ENCODE results near the gene PBX2. TPM values are rescaled to one million over a fixed set of nuclear protein-coding genes. Genes with fewer than 3 reads are reported as not detected.

The PBX2 gene
- total RNA-seq, 4 donors from 2014 or later, result 43.6 to 95.9 (median 59.3) TPM

DNA sequence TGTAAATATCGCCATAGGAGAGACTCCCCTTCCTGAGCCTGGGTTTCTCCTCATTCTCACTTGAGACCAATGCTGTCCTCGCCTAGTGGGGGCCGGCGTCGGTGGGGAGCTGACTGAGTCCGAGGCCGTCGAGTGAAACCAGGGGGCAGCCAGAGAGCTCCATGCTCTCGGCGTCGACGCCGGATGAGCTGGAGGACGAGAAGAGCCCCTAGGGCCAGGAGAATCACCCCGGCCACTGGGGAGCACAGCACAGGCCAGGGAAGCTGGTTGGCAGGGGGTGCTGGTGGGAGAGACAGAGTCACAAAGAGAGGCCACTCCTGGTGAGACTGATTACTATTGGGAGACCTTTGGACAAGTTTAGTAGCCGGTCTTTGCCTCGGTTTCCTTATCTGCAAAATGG is 8.9 kb upstream of the PBX2 start:
- DNase-seq (ENCODE audit: extremely low spot score), result no peak
- TF ChIP-seq CTCF (IDR thresholded peaks at IDR 0.05) (no peak), EP300 (IDR thresholded peaks at IDR 0.05) (no peak), POLR2AphosphoS5 (IDR thresholded peaks at IDR 0.05) (no peak), POLR2A (IDR thresholded peaks at IDR 0.05; ENCODE audit: low read depth) (no peak)
- 86% methylated on average over 17 of the region's 17 CpGs for WGBS
- Histone ChIP-seq H3K4me3 (no peak overlapping the region), H3K36me3 (peaks cover 0 to 55% (median 2%) of the 10 kb centered on the region in 4 donors), H3K27ac (replicated peaks in 1 of 4) (no peak overlapping the region), H3K9me3 (no peaks in the 10 kb centered on the region), H3K27me3 (peaks cover 0 to 25% (median 0%) of the 10 kb centered on the region in 4 donors), H3K4me1 (peaks cover 20 to 27% (median 22%) of the 10 kb centered on the region in 4 donors)
- intact Hi-C loops (cut with DNase I), result loop anchor here (5.0 kb wide), 2 partner anchors 43 to 778 kb away; no protein-coding TSS in a partner anchor

GRCh38 chr6:32198345-32198696 is 8.3 kb upstream of the PBX2 start:
- TF ChIP-seq EP300 (IDR thresholded peaks at IDR 0.05) (no peak), POLR2AphosphoS5 (IDR thresholded peaks at IDR 0.05) (no peak), CTCF (IDR thresholded peaks at IDR 0.05) (no peak), POLR2A (IDR thresholded peaks at IDR 0.05; ENCODE audit: low read depth) (no peak)
- WGBS, result 79% methylated on average over 2 of the region's 3 CpGs
- DNase-seq (ENCODE audit: extremely low spot score), result no peak
- no peak overlapping the region for H3K27ac ChIP-seq (replicated peaks in 1 of 4)
- H3K4me3 ChIP-seq, result no peak overlapping the region
- intact Hi-C loops (cut with DNase I), result loop anchor here (5.0 kb wide), 2 partner anchors 44 to 779 kb away; no protein-coding TSS in a partner anchor
- H3K36me3 ChIP-seq, result peaks cover 0 to 50% (median 2%) of the 10 kb centered on the region in 4 donors
- no peaks in the 10 kb centered on the region for H3K9me3 ChIP-seq
- peaks cover 0 to 20% (median 0%) of the 10 kb centered on the region in 4 donors for H3K27me3 ChIP-seq
- peaks cover 21 to 28% (median 23%) of the 10 kb centered on the region in 4 donors for H3K4me1 ChIP-seq

DNA sequence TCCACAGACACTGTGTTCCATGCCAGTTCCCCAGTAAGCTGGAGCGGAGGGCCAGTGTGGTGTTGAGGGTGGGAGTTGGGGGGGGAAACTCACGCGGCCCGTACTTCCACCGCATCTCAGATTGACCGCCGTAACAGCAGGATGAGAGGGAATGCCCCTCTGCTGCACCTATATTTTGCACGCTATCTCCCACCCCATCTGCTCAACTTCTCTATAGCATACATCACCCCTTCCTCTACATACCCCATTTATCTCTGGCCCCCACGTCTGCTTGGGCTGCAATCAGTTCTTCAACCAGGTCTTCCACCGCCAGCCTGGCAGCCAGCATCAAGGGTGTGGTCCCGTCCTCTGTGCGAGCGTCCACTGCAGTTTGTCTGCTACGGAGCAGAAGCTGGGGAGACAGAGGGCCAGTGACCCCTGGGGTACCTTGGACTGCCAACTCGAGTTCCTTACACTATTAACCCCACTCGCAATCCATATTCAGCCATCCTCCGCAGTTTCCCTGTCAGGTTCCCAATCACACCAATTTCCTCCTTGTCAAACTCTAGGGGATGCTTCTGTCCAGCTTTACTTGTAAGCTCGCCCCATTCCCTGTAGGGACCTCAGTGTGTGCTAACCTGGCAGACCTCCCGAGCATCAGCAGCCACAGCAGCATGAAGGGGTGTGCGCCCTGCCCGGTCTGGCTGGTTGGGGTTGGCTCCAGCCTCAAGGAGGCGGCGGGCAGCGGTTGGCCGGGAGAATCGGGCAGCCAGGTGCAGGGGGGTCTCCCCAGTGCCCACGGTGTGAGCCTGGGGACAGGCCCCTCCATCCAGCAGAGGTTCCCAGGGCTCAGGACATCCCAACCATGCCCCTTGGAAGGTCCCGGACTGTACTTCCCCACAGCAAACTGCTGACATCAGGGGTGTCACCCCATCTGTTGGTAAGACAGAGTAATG is 6.9 kb upstream of the PBX2 start:
- Histone ChIP-seq H3K9me3 (no peaks in the 10 kb centered on the region), H3K36me3 (peaks cover 0 to 36% (median 0%) of the 10 kb centered on the region in 4 donors), H3K27me3 (peaks cover 0 to 15% (median 0%) of the 10 kb centered on the region in 4 donors), H3K4me3 (peak overlapping the region; percentile 65 to 95 (median 78)), H3K27ac (replicated peaks in 1 of 4) (peak overlapping the region; percentile 94 to 100 (median 96)), H3K4me1 (peaks cover 32 to 42% (median 35%) of the 10 kb centered on the region in 4 donors)
- intact Hi-C loops (cut with DNase I), result loop anchor here (5.0 kb wide), 2 partner anchors 45 to 780 kb away; no protein-coding TSS in a partner anchor
- no peak for TF ChIP-seq CTCF (IDR thresholded peaks at IDR 0.05)
- no peak for TF ChIP-seq EP300 (IDR thresholded peaks at IDR 0.05)
- TF ChIP-seq POLR2A (IDR thresholded peaks at IDR 0.05; ENCODE audit: low read depth), result no peak
- TF ChIP-seq POLR2AphosphoS5 (IDR thresholded peaks at IDR 0.05), result no peak
- DNase-seq (ENCODE audit: extremely low spot score), result no peak
- WGBS, result 25% methylated on average over 25 of the region's 28 CpGs

- DNase-seq (ENCODE audit: extremely low spot score), result peak; percentile 97
- H3K36me3 ChIP-seq, result peaks cover 0 to 27% (median 0%) of the 10 kb centered on the region in 4 donors
- H3K9me3 ChIP-seq, result no peaks in the 10 kb centered on the region
- TF ChIP-seq CTCF (IDR thresholded peaks at IDR 0.05) (no peak), EP300 (IDR thresholded peaks at IDR 0.05) (peak; percentile 77), POLR2AphosphoS5 (IDR thresholded peaks at IDR 0.05) (peak; percentile 94 to 100), POLR2A (IDR thresholded peaks at IDR 0.05; ENCODE audit: low read depth) (peak; percentile 98)
- peaks cover 0 to 6% (median 0%) of the 10 kb centered on the region in 4 donors for H3K27me3 ChIP-seq
- peaks cover 39 to 49% (median 43%) of the 10 kb centered on the region in 4 donors for H3K4me1 ChIP-seq
- peak overlapping the region; percentile 94 to 100 (median 96) for H3K27ac ChIP-seq (replicated peaks in 1 of 4)
- peak overlapping the region; percentile 65 to 95 (median 78) for H3K4me3 ChIP-seq
- 0% methylated on average over 16 of the region's 58 CpGs for WGBS
- intact Hi-C loops (cut with DNase I), result loop anchor here (5.0 kb wide), 2 partner anchors 46 to 781 kb away; no protein-coding TSS in a partner anchor
These were observed 6.1 kb upstream of the PBX2 start for GRCh38 chr6:32195902-32196681.
